Fibroblast of skin of right biceps (primary cell): ENCODE data around the gene MYZAP.

Experiments used
- DNase-seq: peaks from one replicate; pipeline ENCODE4 v3.0.0-alpha.2; 2013

Gene MYZAP

DNA sequence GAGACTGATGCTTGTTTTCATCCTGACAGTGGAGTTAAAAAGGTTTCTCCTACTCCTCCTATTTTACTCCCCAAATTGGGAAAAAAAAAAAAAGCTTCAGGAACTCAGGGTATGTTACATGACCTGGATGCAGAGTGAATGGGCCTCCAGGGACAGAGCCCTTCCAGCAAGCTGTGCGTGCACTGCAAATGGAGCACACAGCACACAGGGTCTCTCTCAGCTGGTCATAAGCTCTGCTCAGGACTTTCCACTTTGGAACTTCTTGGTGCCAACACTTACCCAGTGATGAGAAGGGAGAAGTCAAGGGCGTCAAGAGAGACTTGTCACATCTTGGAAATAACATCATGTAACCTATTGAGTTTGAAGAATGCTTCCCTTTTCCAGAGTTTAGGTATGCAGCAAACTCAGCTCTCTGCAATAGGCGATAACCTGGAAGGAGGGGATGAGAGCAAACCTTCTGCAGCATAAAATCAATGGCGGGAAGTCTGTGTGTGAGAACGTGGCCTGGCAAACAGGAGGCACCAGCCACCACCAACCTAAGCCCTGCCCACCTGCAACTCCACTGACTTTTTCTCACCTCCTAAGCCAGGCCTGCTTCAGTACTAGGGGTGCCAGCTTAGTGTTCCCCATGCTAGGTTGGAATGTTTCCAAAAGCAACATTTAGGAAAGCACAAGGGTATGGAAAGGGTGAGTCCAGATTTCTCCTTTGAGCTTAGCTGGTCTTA, 39.8 kb downstream of the MYZAP start:
- DNase-seq, result no peak

DNA sequence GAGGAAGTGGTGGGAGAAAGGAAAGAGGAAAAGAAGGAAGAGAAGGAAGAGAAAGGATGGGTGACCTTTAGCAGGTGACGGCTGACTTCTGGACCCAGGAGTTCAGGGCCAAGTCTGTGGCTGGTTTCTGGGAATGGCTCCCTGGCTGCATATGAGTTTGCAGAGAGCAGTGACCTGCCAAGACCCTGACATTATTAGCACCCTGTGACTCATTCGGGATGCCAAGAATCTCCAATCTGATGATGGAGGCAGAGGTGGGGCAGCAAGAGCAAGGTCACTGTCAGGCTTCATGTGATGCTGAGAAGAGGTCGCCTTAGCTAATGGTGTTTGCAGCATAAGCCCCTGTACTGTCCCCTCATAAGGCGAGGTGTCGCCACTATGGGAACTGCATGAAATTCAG, 42.6 kb downstream of the MYZAP start:
- DNase-seq, result no peak

DNA sequence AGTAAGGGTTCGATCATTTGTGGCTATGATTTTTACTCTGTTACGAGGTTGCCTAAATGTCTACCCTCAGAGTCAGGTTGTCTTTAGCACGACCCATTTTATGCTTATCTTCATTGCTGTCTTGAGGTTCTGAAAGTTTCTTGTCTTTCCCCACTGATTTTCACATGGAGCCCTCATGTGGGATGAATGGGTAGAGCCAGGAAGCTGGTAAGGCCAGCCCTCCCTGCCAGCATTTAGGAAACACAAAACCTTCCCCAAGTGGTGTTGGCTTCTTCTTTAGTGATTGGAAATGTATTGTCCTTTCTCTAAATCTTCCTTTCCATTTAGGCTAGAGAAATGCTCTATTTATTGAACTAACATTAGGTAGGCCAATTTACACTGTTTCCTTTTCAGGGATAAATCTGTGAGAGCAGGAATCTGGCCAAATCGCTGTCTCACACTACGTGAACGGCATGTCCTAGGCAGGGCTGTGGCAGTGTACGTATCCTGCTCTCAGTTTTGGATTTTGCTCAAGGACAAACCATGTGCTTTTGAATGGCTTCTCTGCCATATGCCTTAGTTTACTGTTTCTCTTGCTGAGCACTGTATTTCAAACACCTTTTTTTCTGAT, 43.7 kb downstream of the MYZAP start:
- DNase-seq, result no peak

DNA sequence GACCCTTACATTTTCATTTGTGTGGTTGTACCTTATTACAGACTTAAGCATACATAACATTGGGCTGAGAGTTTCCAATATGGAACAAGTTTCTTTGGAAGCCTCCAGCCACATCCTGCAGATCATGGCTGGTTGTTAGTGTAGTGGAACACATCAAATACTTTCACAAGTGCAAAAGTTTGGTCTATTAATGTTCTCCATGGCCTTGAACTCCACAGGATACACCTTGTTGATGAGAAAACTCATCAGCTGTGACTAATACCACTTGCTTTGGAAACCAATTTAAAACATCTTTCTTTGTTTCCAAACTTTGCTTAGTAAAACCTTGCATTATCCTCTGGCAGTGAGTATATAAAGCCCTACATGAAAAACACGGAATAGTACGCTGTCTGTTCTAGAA, 46.1 kb downstream of the MYZAP start:
- no peak for DNase-seq

DNA sequence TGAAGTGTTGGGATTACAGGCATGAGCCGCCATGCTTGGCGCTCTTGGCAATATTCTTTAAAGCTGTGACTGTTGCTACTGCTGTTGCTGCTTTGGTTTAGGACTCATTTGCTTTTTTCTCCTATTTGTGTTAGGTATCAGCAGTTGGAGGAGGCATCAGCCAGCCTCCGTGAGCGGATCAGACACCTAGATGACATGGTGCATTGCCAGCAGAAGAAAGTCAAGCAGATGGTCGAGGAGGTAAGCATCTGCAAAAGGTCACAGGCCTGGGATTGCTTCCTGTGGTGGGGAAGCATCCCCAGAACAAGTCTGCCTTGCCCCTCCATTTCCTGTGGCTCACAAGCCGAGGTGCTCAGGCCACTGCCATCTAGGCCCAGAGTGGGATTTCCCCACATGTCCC, 47.6 kb downstream of the MYZAP start:
- DNase-seq, result no peak

DNA sequence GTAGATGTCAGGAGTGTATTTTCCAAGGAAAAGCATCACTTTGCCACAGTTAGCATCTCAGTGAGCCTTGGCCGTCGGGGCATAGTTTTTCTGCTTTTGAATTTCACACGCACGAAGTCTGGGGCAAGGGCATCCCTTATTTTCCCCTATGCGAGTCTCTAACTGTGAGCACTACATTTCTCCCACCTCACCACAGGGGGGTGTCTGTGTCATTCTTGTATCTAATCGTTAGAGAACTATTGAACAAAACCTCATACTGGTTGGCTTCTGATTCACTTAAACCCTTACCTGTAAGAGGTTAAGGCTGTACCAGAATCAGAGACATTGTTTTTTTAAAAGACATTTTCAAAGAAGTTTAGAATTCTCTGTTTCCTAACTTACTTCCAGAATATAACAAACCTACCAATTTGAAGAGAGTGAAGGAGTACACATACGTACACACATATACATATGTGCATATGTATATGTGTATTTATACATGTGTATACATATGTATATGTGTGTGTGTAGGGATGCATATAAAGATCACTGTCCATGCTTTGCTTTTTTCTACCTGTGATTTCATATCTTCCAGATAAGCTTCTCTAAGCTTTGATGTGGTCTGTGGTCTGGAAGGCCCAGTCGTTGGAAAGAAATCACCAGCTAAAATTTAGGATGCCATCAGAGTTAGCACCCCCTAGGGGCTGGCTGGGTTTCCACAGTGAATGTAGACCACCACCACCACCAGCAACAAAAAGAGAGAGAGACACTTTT, 49.4 kb downstream of the MYZAP start:
- DNase-seq, result peak; percentile 25

DNA sequence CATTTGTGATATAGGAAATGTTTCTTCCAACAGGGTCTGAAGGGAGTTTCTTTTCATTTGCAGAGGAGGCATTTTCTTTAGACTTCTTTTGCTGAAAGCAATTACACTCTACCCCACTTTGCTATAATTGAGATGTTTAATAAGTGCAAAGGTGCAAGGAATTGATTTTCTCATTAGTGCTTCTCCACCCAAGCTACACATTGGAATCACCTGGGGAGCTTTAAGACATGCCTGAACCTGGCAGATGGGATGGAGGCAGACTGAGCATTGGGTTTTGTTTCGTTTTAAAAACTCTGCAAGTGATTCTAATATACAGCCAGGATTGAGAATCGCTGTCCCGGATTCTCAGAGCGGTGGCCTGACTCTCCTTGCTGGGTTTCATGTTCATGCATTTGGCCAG, 52.1 kb downstream of the MYZAP start:
- DNase-seq, result no peak

DNA sequence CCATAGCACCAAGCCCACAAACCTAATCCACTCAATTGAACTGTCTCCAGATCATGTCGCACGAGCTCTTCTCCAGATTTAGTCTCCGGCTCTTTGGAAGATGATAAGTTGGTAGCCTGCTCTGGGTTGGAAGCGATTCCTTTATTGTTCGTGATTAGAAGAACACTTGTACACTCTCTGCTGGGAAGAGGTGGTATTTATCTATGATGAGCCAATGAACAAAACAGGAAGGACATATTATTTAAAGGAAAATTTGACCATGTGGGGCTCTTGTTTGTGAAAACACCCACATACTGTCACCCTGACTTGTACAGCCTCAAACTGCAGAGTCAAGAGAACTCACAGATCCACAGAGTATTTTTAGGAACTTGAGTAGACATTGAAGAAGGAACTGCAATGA, 54.4 kb downstream of the MYZAP start:
- no peak for DNase-seq

DNA sequence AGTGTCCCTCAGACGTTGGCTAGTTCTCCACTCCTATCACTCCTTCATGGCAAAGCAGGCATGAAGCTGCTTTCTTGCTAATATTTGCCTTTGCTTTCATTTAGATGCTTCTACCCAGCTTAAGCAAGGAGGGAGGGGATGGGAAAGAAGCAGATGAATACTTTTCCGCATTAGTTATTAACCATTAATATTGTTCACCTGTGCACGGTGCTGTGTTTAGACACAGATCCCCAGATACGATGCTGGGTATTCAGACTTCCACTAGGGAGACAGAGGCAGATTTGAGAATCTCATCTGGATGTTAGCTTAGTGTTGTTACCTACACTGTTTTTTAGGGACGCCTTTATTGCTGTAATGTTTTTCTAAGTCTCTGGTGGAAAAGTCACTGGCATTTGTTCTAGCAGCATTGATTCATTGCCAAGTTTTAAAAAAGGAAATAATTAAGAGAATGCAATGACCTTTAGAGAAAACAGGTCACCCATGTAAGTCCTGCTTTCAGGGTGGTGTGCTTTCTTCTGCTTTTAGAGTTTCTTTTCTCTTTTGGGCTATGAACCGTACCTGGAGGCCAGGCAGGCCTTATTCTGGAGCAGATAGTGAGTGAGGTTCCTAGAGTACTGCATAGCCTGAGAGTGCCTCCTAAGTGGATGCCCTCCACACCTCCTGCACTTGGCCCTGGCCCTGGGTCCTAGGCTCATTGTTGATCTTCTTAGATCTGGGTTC, 55.5 kb downstream of the MYZAP start:
- no peak for DNase-seq

DNA sequence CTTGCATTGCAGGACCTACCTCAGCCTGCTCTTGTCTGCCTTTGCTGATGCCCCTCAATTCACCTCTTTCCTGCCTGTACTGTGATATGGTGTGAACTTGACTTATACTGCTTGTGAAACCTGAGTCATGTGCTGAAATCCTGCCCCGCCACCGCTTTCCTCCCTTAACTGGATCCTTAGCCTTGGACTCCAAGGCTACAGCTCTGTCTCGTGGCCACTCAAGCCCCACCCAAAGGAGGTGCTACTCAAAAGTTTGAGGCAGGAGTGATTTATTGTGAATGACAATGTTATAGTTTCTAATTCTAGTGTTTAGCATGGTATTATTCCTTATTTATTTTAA, 56.1 kb downstream of the MYZAP start:
- DNase-seq, result no peak

DNA sequence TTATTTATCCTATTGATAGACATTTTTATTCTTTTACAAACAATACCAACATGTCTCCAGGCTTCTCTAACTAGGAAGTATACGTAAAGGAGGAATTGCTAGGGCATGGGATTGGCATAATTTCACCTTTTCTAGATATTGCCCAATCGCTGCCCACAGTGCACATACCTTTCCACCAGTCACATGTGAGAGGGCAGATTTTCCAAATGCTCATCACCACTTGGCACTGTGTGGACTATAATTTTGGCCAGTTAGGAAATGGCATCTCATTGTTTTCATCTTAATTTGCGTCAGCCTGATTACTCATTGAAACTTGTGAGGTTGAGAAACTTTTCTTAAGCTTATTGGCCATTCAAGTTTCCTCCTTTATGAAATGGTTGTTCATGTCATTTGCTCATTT, 57.4 kb downstream of the MYZAP start:
- DNase-seq, result no peak

DNA sequence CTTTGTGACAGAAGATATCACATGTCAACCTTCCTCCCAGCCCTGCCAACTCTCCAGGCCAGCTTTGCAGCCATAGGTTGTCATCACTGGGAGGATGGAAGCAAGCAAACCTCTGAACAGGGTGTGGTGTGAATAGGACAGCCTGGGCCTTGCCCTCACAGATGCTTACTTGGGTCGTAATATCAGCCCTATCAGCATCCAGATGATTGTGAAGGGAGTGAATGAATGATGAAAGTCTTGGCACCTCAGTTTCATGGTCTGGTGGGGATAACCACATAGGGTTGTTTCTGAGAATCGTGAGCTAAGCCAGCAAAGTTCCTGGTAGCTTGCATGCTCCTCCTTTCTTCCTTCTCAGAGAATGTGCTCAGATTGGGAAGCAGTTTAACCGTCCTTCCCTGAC, 59.7 kb downstream of the MYZAP start:
- DNase-seq, result no peak

DNA sequence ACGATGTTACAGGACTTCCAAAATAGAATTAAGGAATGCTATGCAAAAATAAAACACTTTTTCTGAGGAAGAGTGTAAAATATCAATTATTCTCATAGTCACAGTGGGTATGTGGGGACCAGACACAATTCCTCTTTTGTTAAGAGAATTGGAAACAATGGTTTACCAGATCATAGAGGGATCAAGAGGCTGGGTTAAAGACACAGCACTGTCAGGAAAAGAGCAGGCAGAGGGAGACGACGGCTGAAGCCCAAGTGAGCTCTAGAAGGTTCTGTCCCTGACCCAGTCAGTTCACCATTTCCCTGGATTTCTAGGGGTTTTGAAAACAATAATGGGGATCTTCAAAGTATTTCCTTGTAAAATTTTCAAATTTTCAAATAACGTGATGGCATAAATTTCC, 60.8 kb downstream of the MYZAP start:
- no peak for DNase-seq

DNA sequence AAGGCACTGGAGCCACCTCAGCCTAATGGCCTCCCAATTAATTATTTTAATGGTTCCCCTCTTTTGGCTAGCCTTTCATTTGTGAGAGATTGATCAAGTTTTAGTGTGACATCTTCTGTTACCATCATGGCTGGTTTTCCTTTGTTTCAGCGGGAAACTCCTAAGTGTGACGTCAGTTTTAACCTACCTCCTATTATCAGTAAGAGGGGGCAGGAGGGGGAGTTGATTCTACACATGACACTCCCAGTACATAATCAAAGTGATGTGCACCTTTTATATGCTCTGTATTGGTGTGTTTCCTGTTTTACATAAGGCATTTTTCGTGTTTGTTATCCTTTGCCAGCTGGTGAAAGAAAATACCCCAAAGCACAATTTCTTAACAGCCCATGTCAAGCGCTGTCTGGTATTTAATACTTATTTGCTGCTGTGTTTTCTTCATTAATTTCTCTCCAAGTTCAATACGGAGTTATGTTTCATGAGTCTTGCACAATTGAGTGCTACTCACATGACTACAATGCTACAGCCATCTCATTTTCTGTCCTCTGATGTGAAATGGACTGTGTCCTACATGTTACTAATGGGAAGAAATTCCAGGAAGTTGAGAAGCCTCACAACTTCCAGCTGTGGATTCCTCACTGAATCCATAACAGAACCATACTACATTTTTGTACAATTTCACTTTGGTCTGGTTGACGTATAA, 62.6 kb downstream of the MYZAP start:
- DNase-seq, result peak; percentile 75

DNA sequence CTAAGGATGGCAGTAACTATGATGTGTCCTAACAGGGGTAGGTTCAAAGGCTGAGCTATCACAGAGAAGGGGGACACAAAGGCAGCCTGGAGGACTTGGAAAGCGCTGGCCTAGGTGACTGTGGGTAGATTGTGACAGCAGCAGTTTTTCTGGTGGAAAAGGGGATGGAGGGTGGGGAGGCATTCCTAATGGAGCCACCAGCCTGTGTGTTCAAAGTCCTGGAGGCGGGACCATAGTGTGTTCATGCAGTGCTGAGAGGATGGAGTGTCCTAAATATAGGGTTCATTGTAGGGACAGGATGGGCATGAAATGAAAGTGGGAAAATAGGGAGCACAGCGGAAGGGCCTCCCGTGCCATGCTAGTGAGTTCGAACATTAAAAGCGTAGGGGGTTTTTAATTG, 63.3 kb downstream of the MYZAP start:
- DNase-seq, result no peak

DNA sequence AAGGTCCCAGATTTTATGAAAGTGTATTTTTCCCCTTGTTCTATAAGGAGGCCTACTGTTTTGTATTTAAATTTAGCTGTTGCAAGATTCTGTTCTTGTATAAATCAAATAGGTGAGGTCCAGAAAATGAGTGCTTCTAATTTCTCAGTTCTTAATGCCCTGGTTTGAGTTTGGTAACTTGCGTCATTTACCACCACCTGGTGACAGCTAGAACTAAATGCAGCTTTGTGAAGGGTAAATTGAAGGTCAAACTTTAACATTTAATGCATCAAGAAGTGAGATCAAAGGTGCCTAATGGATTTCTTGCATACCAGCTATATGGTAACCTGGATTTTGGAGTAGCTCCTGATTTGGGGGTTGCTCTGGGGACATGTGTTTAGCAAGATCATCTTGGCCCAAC, 64.1 kb downstream of the MYZAP start:
- no peak for DNase-seq

DNA sequence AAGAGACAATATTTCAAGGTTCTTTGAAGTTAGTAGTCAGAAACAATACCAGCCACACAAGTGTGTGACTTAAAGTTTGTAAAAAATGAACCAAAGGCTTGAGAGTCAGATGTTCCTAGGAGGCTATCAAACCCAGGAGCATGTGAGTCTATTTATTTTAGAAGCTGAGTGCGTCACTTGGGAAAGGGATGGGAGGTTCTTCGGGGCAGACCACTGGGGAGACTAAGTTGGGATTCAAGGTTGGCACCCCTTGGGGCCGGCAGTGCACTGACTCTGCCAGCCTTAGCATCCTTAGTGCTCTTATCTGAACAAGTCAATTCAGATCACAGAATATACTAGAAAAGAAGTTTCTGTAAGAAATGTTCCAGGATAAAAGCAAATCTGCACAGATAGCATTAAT, 64.7 kb downstream of the MYZAP start:
- no peak for DNase-seq

DNA sequence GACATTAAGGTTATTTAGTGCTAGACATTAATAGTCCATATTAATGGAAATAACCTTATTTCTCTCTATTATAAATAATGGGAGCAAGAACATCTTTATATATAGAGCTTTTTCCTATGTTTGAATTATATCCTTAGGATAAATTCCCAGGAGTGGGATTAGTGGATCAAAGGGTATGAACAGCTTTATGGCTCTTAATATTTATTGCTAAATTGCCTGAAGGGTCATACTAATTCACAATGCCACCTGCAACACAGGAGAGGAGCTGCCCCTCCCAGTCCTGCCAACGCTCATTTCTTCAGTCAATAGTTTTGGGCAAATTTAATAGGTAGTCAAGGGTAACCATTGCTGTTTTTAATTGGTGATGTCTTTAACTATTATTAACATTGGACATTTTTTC, 65.9 kb downstream of the MYZAP start:
- DNase-seq, result no peak

DNA sequence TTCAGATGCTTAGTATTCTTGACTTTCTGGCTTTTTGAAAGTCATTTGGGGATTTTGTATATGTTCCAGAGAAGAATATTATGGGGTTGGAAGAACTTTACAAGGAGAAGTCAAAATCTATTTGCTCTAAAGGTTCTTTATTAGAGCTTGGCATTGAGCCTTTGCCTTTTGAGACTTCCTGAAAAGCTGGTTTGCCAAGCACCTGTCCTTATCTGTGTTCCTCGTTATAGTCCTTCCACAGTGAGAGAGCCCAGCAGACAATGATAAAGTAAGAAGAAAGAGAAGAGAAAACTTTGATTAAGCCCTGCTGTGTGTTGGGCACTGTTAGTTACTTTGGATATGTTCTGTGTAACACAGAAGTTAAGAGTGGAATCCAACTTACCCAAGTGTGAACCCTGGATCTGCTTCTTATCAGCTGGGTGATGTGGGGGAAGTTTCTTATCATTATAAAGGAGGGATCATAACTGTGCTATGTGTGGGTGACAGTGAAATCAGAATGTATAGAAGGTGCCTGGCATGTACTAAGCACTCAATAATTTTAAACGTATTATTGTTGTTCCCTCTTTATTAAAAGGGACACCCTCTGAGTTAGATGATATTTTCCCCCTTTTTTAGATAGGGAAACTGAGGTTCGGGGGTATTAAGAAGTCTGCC, 70.5 kb downstream of the MYZAP start:
- DNase-seq, result no peak

DNA sequence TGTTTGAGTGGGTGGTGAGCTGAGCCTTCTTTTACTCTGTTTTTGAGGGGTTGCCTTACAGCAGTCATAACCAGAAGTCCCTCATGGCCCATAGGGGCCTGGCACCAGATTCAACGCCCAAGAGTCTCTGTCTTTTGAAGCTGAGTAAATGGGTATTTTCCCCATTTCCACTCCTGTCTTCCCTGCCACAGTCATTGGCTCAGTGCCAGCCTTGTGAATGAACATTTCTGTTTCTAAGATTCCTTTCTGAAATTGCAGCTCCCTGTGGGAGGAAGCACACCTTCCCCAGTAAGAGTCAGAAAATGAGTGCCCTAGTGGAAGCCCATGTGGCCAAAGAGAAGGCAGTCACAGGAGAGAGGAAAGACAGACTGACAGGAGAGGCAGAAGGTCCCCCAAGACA, 71.1 kb downstream of the MYZAP start:
- DNase-seq, result no peak

DNA sequence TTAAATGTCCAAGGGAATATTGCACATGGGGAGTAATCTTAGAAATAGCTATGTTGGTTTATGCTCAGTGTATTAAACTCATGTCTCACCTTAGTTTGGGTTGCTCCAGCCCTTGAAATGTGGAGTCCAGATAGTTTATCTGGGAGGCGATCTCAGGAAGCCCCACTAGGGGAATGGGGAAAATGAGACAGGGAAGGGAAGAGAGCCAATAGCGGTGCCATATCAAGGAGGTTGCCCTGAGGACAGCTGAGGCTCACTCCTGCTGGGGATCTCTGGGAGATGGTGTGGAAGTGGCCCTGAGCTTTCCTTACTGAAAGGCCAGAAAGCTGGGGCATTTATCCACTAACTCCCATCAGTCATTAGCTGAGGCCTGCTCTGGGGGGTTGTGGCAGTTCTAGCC, 71.6 kb downstream of the MYZAP start:
- DNase-seq, result no peak

DNA sequence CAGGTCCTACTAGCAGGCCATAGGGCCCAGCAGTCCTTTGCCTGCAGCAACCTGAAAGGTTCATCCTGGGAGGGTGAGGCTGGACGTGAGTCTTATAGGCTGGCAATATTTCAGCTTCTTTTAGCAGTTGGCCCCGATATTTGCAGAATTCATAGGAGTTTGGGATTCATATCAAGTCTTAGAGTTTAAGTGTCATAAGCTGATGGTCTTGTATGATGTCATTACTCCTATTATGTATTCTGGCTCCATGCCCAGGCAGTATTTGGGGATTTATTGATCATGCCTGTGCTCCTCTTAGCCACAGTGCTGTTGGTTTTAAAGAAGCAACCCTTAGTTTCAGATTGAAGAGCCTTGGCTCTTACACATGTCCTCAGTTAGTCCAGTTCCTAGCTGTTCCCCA, 73.5 kb downstream of the MYZAP start:
- no peak for DNase-seq

DNA sequence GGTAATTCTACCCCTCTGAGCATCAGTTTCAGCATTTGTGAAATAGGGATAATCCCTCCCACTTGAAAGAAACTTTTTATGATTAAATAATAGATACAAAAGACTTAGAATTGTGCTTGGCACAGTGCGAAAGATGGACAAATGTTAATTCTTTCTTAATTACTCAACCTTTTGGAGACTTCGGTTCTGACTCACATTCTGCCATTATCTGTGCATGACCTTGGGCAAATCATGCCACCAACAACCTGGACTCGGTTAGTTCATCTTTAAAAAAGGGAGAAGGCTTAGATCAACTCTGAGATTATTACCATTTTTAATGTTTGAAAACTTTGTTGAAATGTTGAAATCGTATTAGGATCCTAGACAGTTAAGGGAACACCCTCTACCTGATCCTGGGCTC, 74.2 kb downstream of the MYZAP start:
- no peak for DNase-seq
